IMR-90 (cell line): ENCODE results near the gene MAP3K5. TPM values are rescaled to one million over a fixed set of nuclear protein-coding genes. Genes with fewer than 3 reads are reported as not detected.
A peak's percentile ranks its signal among the peaks of the same experiment; 100 is the strongest.

Experiments
- ATAC-seq: fragments of 200-7000 bp; cut with Tn5 transposase; 2 replicates; pipeline ENCODE4 v1.9.1; 2020; ENCODE audit warnings: low read depth, mild to moderate bottlenecking, moderate library complexity
- BruUV-seq: library from RNA; stranded (reverse); fragments of 400-500 nt; replicated peaks from 2 replicates; lab custom pipeline; 2021; lab: Mats Ljungman, UMichigan
- CTCF ChIA-PET: fragments of 300-600 bp; formaldehyde crosslinking; extraction: SDS; loops from one replicate; lab custom pipeline; 2021; ENCODE audit warnings: antibody characterized with exemption; lab: Yijun Ruan, JAX
- POLR2A ChIA-PET: fragments of 300-600 bp; sonication (Branson Sonifier 250); formaldehyde crosslinking; loops from one replicate; lab custom pipeline; 2022; ENCODE audit warnings: antibody characterized with exemption; ENCODE audit not compliant: unreplicated experiment; lab: Charles Lee
- DNase-seq: peaks from one replicate; pipeline ENCODE4 v3.0.0; 2013
- H2AFZ ChIP-seq: replicated peaks from 2 replicates; pipeline ENCODE3; 2013; ENCODE audit warnings: low read length, mild to moderate bottlenecking; ENCODE audit not compliant: poor library complexity
- H2AK5ac ChIP-seq: 2 replicates; pipeline ENCODE4 v1.6.1; 2013; ENCODE audit warnings: low read depth, low read length, inconsistent platforms
- H2AK9ac ChIP-seq: replicated peaks from 2 replicates; pipeline ENCODE3; 2013; ENCODE audit warnings: mild to moderate bottlenecking, low read depth, low read length, moderate library complexity; ENCODE audit not compliant: poor library complexity
- H2BK120ac ChIP-seq: 2 replicates; pipeline ENCODE4 v1.6.1; 2013; ENCODE audit warnings: low read depth, low read length, inconsistent platforms
- H2BK15ac ChIP-seq: 3 replicates; pipeline ENCODE4 v1.6.1; 2013; ENCODE audit warnings: low read depth, low read length, inconsistent platforms
- H2BK20ac ChIP-seq: 2 replicates; pipeline ENCODE4 v1.6.1; 2013; ENCODE audit warnings: low read depth, mild to moderate bottlenecking, inconsistent platforms, low read length, moderate library complexity
- H2BK5ac ChIP-seq: 2 replicates; pipeline ENCODE4 v1.6.1; 2013; ENCODE audit warnings: mild to moderate bottlenecking, low read depth, low read length, inconsistent platforms; ENCODE audit not compliant: poor library complexity, severe bottlenecking
- H3K14ac ChIP-seq: replicated peaks from 2 replicates; pipeline ENCODE4 v1.6.1; 2013; ENCODE audit warnings: low read depth, low read length, inconsistent platforms
- H3K18ac ChIP-seq: 2 replicates; pipeline ENCODE4 v1.6.1; 2013; ENCODE audit warnings: low read depth, low read length, control low read depth
- H3K23ac ChIP-seq: 2 replicates; pipeline ENCODE4 v1.6.1; 2013; ENCODE audit warnings: low read depth, low read length, inconsistent platforms
- H3K27ac ChIP-seq: 2 replicates; pipeline ENCODE4 v1.5.1; 2013; ENCODE audit warnings: mild to moderate bottlenecking, control low read depth, low read length; ENCODE audit not compliant: insufficient read depth
- H3K27me3 ChIP-seq: 2 replicates; pipeline ENCODE4 v1.6.1; 2013; ENCODE audit warnings: low read length; ENCODE audit not compliant: control insufficient read depth, insufficient read depth
- H3K36me3 ChIP-seq: 2 replicates; pipeline ENCODE4 v1.6.1; 2013; ENCODE audit warnings: low read length, mixed read lengths; ENCODE audit not compliant: control insufficient read depth, insufficient read depth
- H3K4ac ChIP-seq: 2 replicates; pipeline ENCODE4 v1.6.1; 2013; ENCODE audit warnings: low read depth, low read length, inconsistent platforms
- H3K4me1 ChIP-seq: 2 replicates; pipeline ENCODE4 v1.6.1; 2013; ENCODE audit warnings: low read length, mixed read lengths; ENCODE audit not compliant: control insufficient read depth, insufficient read depth
- H3K4me2 ChIP-seq: 2 replicates; pipeline ENCODE4 v1.6.1; 2013; ENCODE audit warnings: low read depth, mild to moderate bottlenecking, control low read depth, low read length, moderate library complexity
- H3K4me3 ChIP-seq: 2 replicates; pipeline ENCODE4 v1.5.1; 2013; ENCODE audit warnings: low read depth, mild to moderate bottlenecking, control low read depth, low read length, moderate library complexity; ENCODE audit not compliant: insufficient read depth
- H3K56ac ChIP-seq: 2 replicates; pipeline ENCODE4 v1.6.1; 2013; ENCODE audit warnings: low read length, inconsistent platforms; ENCODE audit not compliant: insufficient read depth; ENCODE audit errors: extremely low read depth
- H3K79me1 ChIP-seq, 2 experiments: 2 replicates each; pipeline ENCODE4 v1.6.1; 2013; ENCODE audit warnings: low read length in 2 of 2, inconsistent platforms in 1 of 2, low read depth in 1 of 2
- H3K9ac ChIP-seq: 2 replicates; pipeline ENCODE4 v1.6.1; 2013; ENCODE audit warnings: low read depth, low read length, control low read depth
- H3K9me1 ChIP-seq: 2 replicates; pipeline ENCODE4 v1.6.1; 2013; ENCODE audit warnings: low read length, inconsistent platforms; ENCODE audit not compliant: insufficient read depth
- H3K9me3 ChIP-seq: 2 replicates; pipeline ENCODE4 v1.6.1; 2013; ENCODE audit warnings: low read length; ENCODE audit not compliant: control insufficient read depth, insufficient read depth
- H4K20me1 ChIP-seq: 2 replicates; pipeline ENCODE4 v1.6.1; 2013; ENCODE audit warnings: low read length, inconsistent platforms; ENCODE audit not compliant: insufficient read depth
- H4K5ac ChIP-seq: 2 replicates; pipeline ENCODE4 v1.6.1; 2013; ENCODE audit warnings: mild to moderate bottlenecking, low read depth, low read length, control low read depth
- H4K8ac ChIP-seq, 2 experiments: 2 replicates each; pipeline ENCODE4 v1.6.1; 2013; ENCODE audit warnings: low read depth in 2 of 2, low read length in 2 of 2, control low read depth in 1 of 2, inconsistent platforms in 1 of 2
- H4K91ac ChIP-seq: 2 replicates; pipeline ENCODE4 v1.6.1; 2013; ENCODE audit warnings: low read depth, low read length, inconsistent platforms; ENCODE audit not compliant: insufficient read depth
- BHLHE40 ChIP-seq: fragments of 150-350 bp; IDR thresholded peaks from 2 replicates; pipeline ENCODE4 v1.6.1; 2016; ENCODE audit warnings: mild to moderate bottlenecking, low read depth, low read length
- CEBPB ChIP-seq: IDR thresholded peaks from 2 replicates; pipeline ENCODE4 v1.6.1; 2012; ENCODE audit warnings: low read depth, low read length, improper control_type of control experiment
- CHD1 ChIP-seq: IDR thresholded peaks from 2 replicates; pipeline ENCODE4 v1.6.1; 2012; ENCODE audit warnings: low read depth, low read length, improper control_type of control experiment
- ELK1 ChIP-seq: fragments of 150-350 bp; IDR thresholded peaks from 2 replicates; pipeline ENCODE4 v1.6.1; 2016; ENCODE audit warnings: low read depth, mild to moderate bottlenecking, low read length, moderate library complexity, borderline replicate concordance
- FOS ChIP-seq: fragments of 150-350 bp; IDR thresholded peaks from 2 replicates; pipeline ENCODE4 v1.6.1; 2016; ENCODE audit warnings: low read depth, low read length
- MAZ ChIP-seq: IDR thresholded peaks from 2 replicates; pipeline ENCODE4 v1.6.1; 2012; ENCODE audit warnings: low read depth, mild to moderate bottlenecking, low read length, improper control_type of control experiment, moderate library complexity, borderline replicate concordance
- MXI1 ChIP-seq: IDR thresholded peaks from 2 replicates; pipeline ENCODE4 v1.6.1; 2012; ENCODE audit warnings: low read depth, mild to moderate bottlenecking, low read length, moderate library complexity, borderline replicate concordance
- NFE2L2 ChIP-seq: fragments of 150-350 bp; IDR thresholded peaks from 2 replicates; pipeline ENCODE4 v1.6.1; 2016; ENCODE audit warnings: low read depth, mild to moderate bottlenecking, low read length
- POLR2A ChIP-seq: IDR thresholded peaks from 2 replicates; pipeline ENCODE4 v1.6.1; 2012; ENCODE audit warnings: mild to moderate bottlenecking, low read depth, low read length
- RAD21 ChIP-seq: IDR thresholded peaks from 2 replicates; pipeline ENCODE4 v1.6.1; 2012; ENCODE audit warnings: low read length, improper control_type of control experiment
- RCOR1 ChIP-seq: IDR thresholded peaks from 2 replicates; pipeline ENCODE4 v1.6.1; 2012; ENCODE audit warnings: mild to moderate bottlenecking, low read length, improper control_type of control experiment; ENCODE audit not compliant: insufficient replicate concordance
- RFX5 ChIP-seq: IDR thresholded peaks from 2 replicates; pipeline ENCODE4 v1.8.0; 2012; ENCODE audit warnings: low read depth, mild to moderate bottlenecking, low read length, moderate library complexity
- SMC3 ChIP-seq: fragments of 150-350 bp; IDR thresholded peaks from 2 replicates; pipeline ENCODE4 v1.6.1; 2016; ENCODE audit warnings: low read depth, mild to moderate bottlenecking, antibody characterized with exemption, low read length, moderate library complexity
- USF2 ChIP-seq: fragments of 150-350 bp; IDR thresholded peaks from 2 replicates; pipeline ENCODE4 v1.6.1; 2017; ENCODE audit warnings: mild to moderate bottlenecking, antibody characterized with exemption, low read length, low read depth
- WGBS, 2 experiments: methylation state at CpG; one replicate each; pipeline versions ENCODE4 v1.1.5 to v1.1.7; 2013; ENCODE audit warnings: missing lambda C conversion rate in 2 of 2; ENCODE audit not compliant: insufficient read length in 1 of 2; ENCODE audit errors: extremely low coverage in 2 of 2; 5-methylcytosine and 5-hydroxymethylcytosine counted together
- dilution Hi-C: fragments of 300-500 bp; cut with HindIII; formaldehyde crosslinking; loops from one replicate; pipeline ENCODE4 v1.14.3; 2018; ENCODE audit warnings: low sequenced_read_pairs; ENCODE audit not compliant: unreplicated experiment
- in situ Hi-C: fragments of 300-500 bp; cut with MboI; formaldehyde crosslinking; loops from 3 replicates; pipeline ENCODE4 v1.14.3; 2019; ENCODE audit warnings: low sequenced_read_pairs, inconsistent platforms, mixed read lengths
- intact Hi-C: fragments of 100-400 bp; cut with micrococcal nuclease; formaldehyde crosslinking; loops from 2 replicates; pipeline ENCODE4 v1.10.0; 2022
- polyA plus RNA-seq, 3 experiments: library from polyadenylated mRNA; depleted of rRNA; stranded (reverse); fragments of >200 nt; gene quantifications; 2 replicates each; pipeline ENCODE4 v1.2.3, GENCODE V29; 2012; ENCODE audit warnings: low replicate concordance in 1 of 3
- total RNA-seq: library from RNA; depleted of rRNA; stranded (reverse); fragments of >200 nt; gene quantifications from 2 replicates; pipeline ENCODE4 v1.2.3, GENCODE V29; 2012
- TF ChIP-seq, protein P1 (sequence below): conservative IDR thresholded peaks from 2 replicates; pipeline ENCODE4 v1.5.1; 2012; ENCODE audit warnings: mild to moderate bottlenecking, low read depth, low read length, improper control_type of control experiment

MAP3K5 gene
- total and polyA plus RNA-seq, 2 of the 4 experiments (the other 2 are of a cell fraction): 5.4 to 17.6 TPM

- Histone ChIP-seq H4K91ac (0 out of 2 replicates have a peak overlapping the region, but pooled peaks have one; percentile 27), H3K9me1 (no peaks in the 10 kb centered on the region), H2BK5ac (no peak overlapping the region), H2BK20ac (peak overlapping the region; percentile 64; the same call in 1 of the 2 replicates), H2BK15ac (no peak overlapping the region; the same call in 2 of the 3 replicates), H4K5ac (no peak overlapping the region), H2BK120ac (peak overlapping the region; percentile 14; the same call in 1 of the 2 replicates), H3K36me3 (no peaks in the 10 kb centered on the region), H3K14ac (peak overlapping the region; percentile 39; the same call in 1 of the 2 replicates), H4K20me1 (no peaks in the 10 kb centered on the region), H3K27ac (peak overlapping the region; percentile 30; the same call in 1 of the 2 replicates), H3K4ac (no peak overlapping the region), H2AFZ (peak overlapping the region; percentile 96), H3K9me3 (no peaks in the 10 kb centered on the region), H3K56ac (peak overlapping the region; percentile 29; the same call in 1 of the 2 replicates), H3K4me3 (peak overlapping the region; percentile 95; the same call in 1 of the 2 replicates), H3K23ac (peak overlapping the region; percentile 56; the same call in 1 of the 2 replicates), H3K4me2 (peak overlapping the region; percentile 74; the same call in 1 of the 2 replicates), H2AK9ac (no peak overlapping the region), H3K4me1 (peaks cover 4% of the 10 kb centered on the region; the same call in 1 of the 2 replicates), H3K79me1 (peaks cover 3 to 23% of the 10 kb centered on the region in 2 experiments; a peak in 2 of 4 replicates), H3K27me3 (no peaks in the 10 kb centered on the region), H4K8ac (peak overlapping the region in 1 of 2 experiments; percentile 62; a peak in 2 of 4 replicates), H3K9ac (peak overlapping the region; percentile 24; the same call in 1 of the 2 replicates), H3K18ac (no peak overlapping the region), H2AK5ac (no peak overlapping the region)
- ATAC-seq: no peak
- DNase-seq: no peak
- ChIA-PET CTCF (interaction anchor here (1.0 to 1.7 kb wide), 6 partner anchors 91 to 193 kb away, joined by 4 to 13 read pairs (median 8); no protein-coding TSS in a partner anchor), POLR2A (interaction anchor here (1.5 kb wide), 1 partner anchor 200 kb away, joined by 3 read pairs; no protein-coding TSS in a partner anchor)
- no CpG with 5 or more reads among the region's 8 CpGs for WGBS, 2 experiments
- in situ Hi-C loops: loop anchor here (5.0 to 25.0 kb wide), 3 partner anchors 146 to 506 kb away; partner anchors contain the start of gene BCLAF1
- intact Hi-C loops: loop anchor here (1.0 to 10.0 kb wide), 6 partner anchors 76 to 506 kb away; partner anchors contain the start of gene BCLAF1
- dilution Hi-C loops: no loop called here
- BruUV-seq: no TSS peak
- TF ChIP-seq BHLHE40: no peak
- TF ChIP-seq POLR2A: no peak
- TF ChIP-seq FOS: no peak
- TF ChIP-seq MAZ: no peak
- TF ChIP-seq RFX5: no peak
- no peak for TF ChIP-seq CEBPB
- no peak for TF ChIP-seq USF2
- no peak for TF ChIP-seq ELK1
- no peak for TF ChIP-seq RCOR1
- TF ChIP-seq SMC3: no peak
- no peak for TF ChIP-seq NFE2L2
- TF ChIP-seq, protein P1, sequence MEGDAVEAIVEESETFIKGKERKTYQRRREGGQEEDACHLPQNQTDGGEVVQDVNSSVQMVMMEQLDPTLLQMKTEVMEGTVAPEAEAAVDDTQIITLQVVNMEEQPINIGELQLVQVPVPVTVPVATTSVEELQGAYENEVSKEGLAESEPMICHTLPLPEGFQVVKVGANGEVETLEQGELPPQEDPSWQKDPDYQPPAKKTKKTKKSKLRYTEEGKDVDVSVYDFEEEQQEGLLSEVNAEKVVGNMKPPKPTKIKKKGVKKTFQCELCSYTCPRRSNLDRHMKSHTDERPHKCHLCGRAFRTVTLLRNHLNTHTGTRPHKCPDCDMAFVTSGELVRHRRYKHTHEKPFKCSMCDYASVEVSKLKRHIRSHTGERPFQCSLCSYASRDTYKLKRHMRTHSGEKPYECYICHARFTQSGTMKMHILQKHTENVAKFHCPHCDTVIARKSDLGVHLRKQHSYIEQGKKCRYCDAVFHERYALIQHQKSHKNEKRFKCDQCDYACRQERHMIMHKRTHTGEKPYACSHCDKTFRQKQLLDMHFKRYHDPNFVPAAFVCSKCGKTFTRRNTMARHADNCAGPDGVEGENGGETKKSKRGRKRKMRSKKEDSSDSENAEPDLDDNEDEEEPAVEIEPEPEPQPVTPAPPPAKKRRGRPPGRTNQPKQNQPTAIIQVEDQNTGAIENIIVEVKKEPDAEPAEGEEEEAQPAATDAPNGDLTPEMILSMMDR: no peak
- TF ChIP-seq MXI1: no peak
- TF ChIP-seq RAD21: no peak
- TF ChIP-seq CHD1: no peak
Measured at GRCh38 chr6:136793363-136793762, 1.1 kb upstream of the MAP3K5 start.
